OCI-LY1 (cell line): ENCODE measurements around the gene AMY1B.
"Not testable (repeated sequence)": the region's sequence is repeated elsewhere in the genome, so short reads cannot be mapped to it uniquely, and the experiment has no call there.

Source experiments
- H2AFZ ChIP-seq: fragments of 200-600 bp; sonication (generic), shearing (Covaris generic); 2 replicates; pipeline ENCODE4 v1.6.0; 2014; ENCODE audit warnings: antibody characterized with exemption, mild to moderate bottlenecking, low read length
- H3F3A ChIP-seq: fragments of 200-600 bp; sonication (generic), shearing (Covaris generic); 2 replicates; pipeline ENCODE4 v1.6.0; 2014; ENCODE audit warnings: mild to moderate bottlenecking, antibody characterized with exemption, low read length, moderate library complexity; ENCODE audit not compliant: insufficient read depth
- H3K27ac ChIP-seq: fragments of 200-600 bp; sonication (generic); 2 replicates; pipeline ENCODE4 v1.5.1; 2014; ENCODE audit warnings: low read length, mixed run types, mild to moderate bottlenecking, low read depth; ENCODE audit not compliant: poor library complexity, severe bottlenecking
- H3K27me3 ChIP-seq: fragments of 200-600 bp; sonication (generic); 2 replicates; pipeline ENCODE4 v1.6.0; 2014; ENCODE audit warnings: antibody characterized with exemption, mild to moderate bottlenecking, low read length, moderate library complexity; ENCODE audit not compliant: insufficient read depth
- H3K36me3 ChIP-seq: fragments of 200-600 bp; sonication (generic); 2 replicates; pipeline ENCODE4 v1.6.1; 2014; ENCODE audit warnings: mild to moderate bottlenecking, antibody characterized with exemption, low read length, moderate library complexity, mixed read lengths; ENCODE audit not compliant: insufficient read depth
- H3K4me1 ChIP-seq: fragments of 200-600 bp; sonication (generic); 2 replicates; pipeline ENCODE4 v1.5.1; 2014; ENCODE audit warnings: mild to moderate bottlenecking, low read length, moderate library complexity; ENCODE audit not compliant: insufficient read depth, severe bottlenecking
- H3K4me2 ChIP-seq: fragments of 200-600 bp; sonication (generic), shearing (Covaris generic); 2 replicates; pipeline ENCODE4 v1.6.1; 2014; ENCODE audit warnings: low read length
- H3K4me3 ChIP-seq: fragments of 200-600 bp; sonication (generic); 2 replicates; pipeline ENCODE4 v1.5.1; 2014; ENCODE audit warnings: low read length, low read depth, mild to moderate bottlenecking, mixed read lengths; ENCODE audit not compliant: poor library complexity, severe bottlenecking
- H3K79me2 ChIP-seq: fragments of 200-600 bp; shearing (Covaris generic); 2 replicates; pipeline ENCODE4 v1.6.1; 2016; ENCODE audit warnings: mixed run types, low read length, mixed read lengths; ENCODE audit not compliant: insufficient read depth
- H3K9ac ChIP-seq: fragments of 200-600 bp; sonication (generic), shearing (Covaris generic); 2 replicates; pipeline ENCODE4 v1.6.1; 2014; ENCODE audit warnings: mild to moderate bottlenecking, low read length, mixed read lengths
- H3K9me2 ChIP-seq: fragments of 200-600 bp; sonication (generic), shearing (Covaris generic); 2 replicates; pipeline ENCODE4 v1.6.1; 2014; ENCODE audit warnings: low read depth, mild to moderate bottlenecking, low read length, mixed read lengths
- H3K9me3 ChIP-seq: fragments of 200-600 bp; shearing (Covaris generic); 2 replicates; pipeline ENCODE4 v1.6.1; 2014; ENCODE audit warnings: low read length, mixed read lengths
- H4K20me1 ChIP-seq: fragments of 200-600 bp; sonication (generic), shearing (Covaris generic); 2 replicates; pipeline ENCODE4 v1.6.0; 2016; ENCODE audit warnings: mild to moderate bottlenecking, low read length; ENCODE audit not compliant: insufficient read depth

The AMY1B gene

DNA sequence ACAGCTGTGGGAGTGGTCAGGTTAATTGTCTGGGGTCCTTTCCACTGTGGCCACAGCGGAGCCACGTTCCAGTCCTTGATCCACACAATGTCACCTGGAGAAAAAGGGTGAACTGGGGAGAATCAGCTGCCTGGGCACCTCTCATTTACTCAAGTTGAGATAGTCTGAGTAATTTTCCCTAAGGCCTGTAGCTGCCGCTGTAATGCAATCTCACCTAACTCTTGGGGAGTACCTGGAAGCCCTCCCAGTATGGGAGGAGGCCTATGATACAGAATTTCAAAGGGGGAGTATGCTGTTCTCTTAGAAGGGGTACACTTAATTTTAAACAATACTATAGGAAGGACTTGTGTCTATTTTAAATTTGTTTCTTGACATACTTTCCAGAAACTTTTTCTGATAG is 45.7 kb downstream of the AMY1B start:
- H3K27me3 ChIP-seq, H3K4me2 ChIP-seq, H3K9ac ChIP-seq, H3K4me3 ChIP-seq, H3K27ac ChIP-seq, H3K9me3 ChIP-seq, H3K79me2 ChIP-seq, H3K36me3 ChIP-seq, H4K20me1 ChIP-seq, H3K9me2 ChIP-seq, H2AFZ ChIP-seq, H3K4me1 ChIP-seq, H3F3A ChIP-seq: not testable (repeated sequence)

- H3K4me3 ChIP-seq, H3K4me1 ChIP-seq, H3K27me3 ChIP-seq, H3K36me3 ChIP-seq, H3F3A ChIP-seq, H4K20me1 ChIP-seq, H3K9me2 ChIP-seq, H2AFZ ChIP-seq, H3K9ac ChIP-seq, H3K9me3 ChIP-seq, H3K4me2 ChIP-seq, H3K79me2 ChIP-seq, H3K27ac ChIP-seq: not testable (repeated sequence)
Observed at GRCh38 chr1:103643908-103644307, 52.1 kb downstream of the AMY1B start.

DNA sequence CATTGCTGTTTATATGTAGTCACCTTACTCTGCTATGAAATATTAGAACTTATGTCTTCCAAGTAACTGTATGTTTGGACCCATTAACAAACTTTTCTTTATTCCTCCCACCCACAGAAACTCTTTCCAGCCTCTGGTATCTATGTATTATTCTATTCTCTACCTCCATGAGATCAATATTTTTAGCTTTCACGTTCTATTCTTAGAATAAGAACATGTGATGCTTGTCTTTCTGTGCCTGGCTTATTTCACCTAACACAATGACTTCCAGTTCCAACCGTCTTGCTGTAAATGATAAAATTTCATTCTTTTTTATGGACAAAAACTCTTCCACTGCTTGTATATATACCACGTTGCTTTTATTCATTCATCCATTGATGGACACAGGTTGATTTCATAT is 54.8 kb downstream of the AMY1B start:
- H3K9ac ChIP-seq, H3K4me3 ChIP-seq, H2AFZ ChIP-seq, H3K79me2 ChIP-seq, H3K9me3 ChIP-seq, H3K4me1 ChIP-seq, H3K9me2 ChIP-seq, H3F3A ChIP-seq, H3K36me3 ChIP-seq, H3K27ac ChIP-seq, H3K4me2 ChIP-seq, H4K20me1 ChIP-seq, H3K27me3 ChIP-seq: not testable (repeated sequence)
